Islet precursor cell (in vitro differentiated cells): ENCODE results near the gene SH3GLB2.
"Not testable (repeated sequence)": the region's sequence is repeated elsewhere in the genome, so short reads cannot be mapped to it uniquely, and the experiment has no call there.

Source experiments
- DNase-seq: peaks from one replicate; pipeline ENCODE4 v3.0.0-alpha.2; 2018

SH3GLB2 gene

GRCh38 chr9:128987805-128988204 is 40.3 kb downstream of the SH3GLB2 start:
- DNase-seq = no peak

DNA sequence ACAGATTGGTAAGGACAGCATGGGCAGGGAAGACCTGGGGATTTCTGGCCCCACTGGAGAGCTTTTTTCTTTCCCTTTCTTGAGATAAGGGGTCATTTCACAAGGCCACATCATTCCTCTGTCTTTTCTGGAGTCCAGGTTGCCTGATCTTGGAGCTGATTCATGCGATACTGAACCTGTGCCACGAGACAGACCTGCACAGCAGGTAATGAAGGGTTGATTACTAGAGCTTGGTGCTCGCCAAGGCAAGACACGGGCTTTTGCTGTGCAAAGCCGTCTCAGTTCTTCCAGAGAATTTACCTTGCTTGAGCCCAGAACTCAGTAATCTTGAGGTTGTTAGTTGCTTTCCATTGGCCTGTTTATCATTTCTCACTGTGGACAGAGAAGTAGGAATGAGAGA is 41.5 kb downstream of the SH3GLB2 start:
- DNase-seq = no peak

- no peak for DNase-seq
Observed at GRCh38 chr9:128983536-128983935, 44.6 kb downstream of the SH3GLB2 start.

GRCh38 chr9:128979111-128979510 is 49.0 kb downstream of the SH3GLB2 start:
- DNase-seq = no peak

GRCh38 chr9:128972956-128973355 is 55.2 kb downstream of the SH3GLB2 start:
- DNase-seq = no peak

DNA sequence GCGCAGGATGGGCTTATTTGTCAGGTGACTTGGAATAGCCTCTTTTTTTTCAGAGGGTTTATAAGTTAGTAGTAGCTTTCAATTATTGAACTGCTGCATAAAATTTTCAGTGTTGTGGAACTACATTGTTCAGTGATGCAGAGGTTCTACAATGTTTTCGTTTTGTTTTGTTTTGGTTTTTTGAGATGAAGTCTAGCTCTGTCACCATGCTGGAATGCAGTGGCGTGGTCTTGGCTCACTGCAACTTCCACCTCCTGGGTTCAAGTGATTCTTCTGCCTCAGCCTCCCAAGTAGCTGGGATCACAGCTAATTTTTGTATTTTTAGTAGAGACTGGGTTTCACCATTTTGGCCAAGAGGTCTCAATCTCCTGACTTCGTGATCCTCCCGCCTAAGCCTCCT is 58.6 kb downstream of the SH3GLB2 start:
- no peak for DNase-seq

DNA sequence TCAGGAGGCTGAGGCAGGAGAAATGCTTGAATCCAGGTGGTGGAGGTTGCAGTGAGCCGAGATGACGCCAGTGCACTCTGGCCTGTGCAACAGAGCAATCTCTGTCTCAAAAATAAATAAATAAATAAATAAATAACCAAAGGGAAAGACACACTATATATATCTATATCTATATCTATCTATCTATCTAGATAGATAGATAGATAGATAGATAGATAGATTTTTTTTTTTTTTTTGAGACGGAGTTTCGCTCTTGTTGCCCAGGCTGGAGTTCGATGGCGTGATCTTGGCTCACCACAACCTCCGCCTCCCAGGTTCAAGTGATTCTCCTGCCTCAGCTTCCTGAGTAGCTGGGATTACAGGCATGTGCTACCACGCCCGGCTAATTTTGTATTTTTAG is 66.7 kb downstream of the SH3GLB2 start:
- not testable (repeated sequence) for DNase-seq
